ENCODE results near the gene CDKAL1. TPM values are rescaled to one million over a fixed set of nuclear protein-coding genes. Genes with fewer than 3 reads are reported as not detected.
A peak's percentile ranks its signal among the peaks of the same experiment; 100 is the strongest.

The CDKAL1 gene
- total and polyA plus RNA-seq, 10 of the 15 experiments (the other 5 are each of a cell fraction or from before 2014, with no cell fraction given) = 10.7 to 26.9 (median 17.3) TPM

DNA sequence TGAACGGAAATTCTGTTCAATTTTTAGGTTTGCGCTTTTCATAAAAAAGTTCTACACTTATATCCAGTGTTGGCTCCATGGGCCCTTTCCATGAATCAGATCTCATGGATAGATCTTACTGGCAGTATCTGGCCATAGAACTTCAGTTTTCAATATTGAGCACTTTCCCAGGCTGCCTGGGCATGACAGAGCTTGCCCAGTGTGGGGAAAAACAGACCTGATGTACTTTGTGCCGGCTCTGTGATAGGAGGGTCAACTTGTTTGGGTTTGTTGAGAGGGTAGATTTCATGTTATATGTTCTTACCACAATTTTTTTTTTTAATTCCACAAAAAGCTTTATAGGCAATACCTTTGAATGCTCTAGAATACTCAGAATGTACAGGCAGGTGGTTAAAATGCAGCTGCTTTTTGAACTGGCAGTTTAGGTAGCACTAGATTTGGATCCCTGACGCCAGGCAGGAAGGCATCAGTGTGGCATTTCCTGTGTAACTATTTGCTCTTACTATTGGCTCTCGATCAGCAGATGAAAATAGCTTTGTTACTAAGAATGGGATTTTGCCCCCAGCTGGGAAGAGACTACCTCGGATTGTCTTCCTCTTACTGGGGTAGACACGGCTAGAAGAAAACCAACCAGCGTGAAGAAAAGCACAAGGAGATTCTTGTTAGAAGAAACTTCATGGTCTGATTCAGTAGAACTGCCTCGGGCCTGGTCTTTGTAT, 654.4 kb downstream of the CDKAL1 start:
- Histone ChIP-seq H3K79me2 (ENCODE audit: control insufficient read depth, insufficient read depth, low read length) (no peaks in the 10 kb centered on the region), H3K36me3 (ENCODE audit: control insufficient read depth in 2 of 2, insufficient read depth in 2 of 2, low read length in 1 of 2) (no peaks in the 10 kb centered on the region), H3K4me2 (ENCODE audit: control insufficient read depth, insufficient read depth) (peak overlapping the region; percentile 15; the same call in 1 of the 2 replicates), H2AFZ (ENCODE audit: control insufficient read depth, low read depth, low read length) (peak overlapping the region; percentile 13), H3K4me1 (ENCODE audit: control insufficient read depth, insufficient read depth, low read length) (peaks cover 19% of the 10 kb centered on the region), H3K9ac (ENCODE audit: control insufficient read depth, insufficient read depth, low read length) (no peak overlapping the region; the same call in 1 of the 2 replicates), H3K4me3 (no peak overlapping the region), H3K9me3 (replicated peaks; ENCODE audit: control insufficient read depth, insufficient read depth, low read length) (peaks cover 1% of the 10 kb centered on the region; the same call in 2 of the 3 replicates), H3K27me3 (replicated peaks in 1 of 2; ENCODE audit: control insufficient read depth in 2 of 2, insufficient read depth in 2 of 2, low read length in 1 of 2) (no peaks in the 10 kb centered on the region), H3K27ac (ENCODE audit: control insufficient read depth, insufficient read depth) (peak overlapping the region; percentile 77), H4K20me1 (ENCODE audit: control insufficient read depth, insufficient read depth) (no peaks in the 10 kb centered on the region)
- ChIA-PET CTCF (interaction anchor here (0.7 to 2.8 kb wide), 6 partner anchors 8 to 20 kb away, joined by 3 to 8 read pairs (median 4); no protein-coding TSS in a partner anchor), RAD21 (ENCODE audit: unreplicated experiment) (interaction anchor here (0.9 to 3.6 kb wide), 7 partner anchors 8 to 299 kb away, joined by 3 to 21 read pairs (median 4); no protein-coding TSS in a partner anchor), SMC1A (ENCODE audit: uncharacterized antibody, unreplicated experiment) (interaction anchor here (1.0 to 5.2 kb wide), 9 partner anchors 9 to 76 kb away, joined by 3 to 40 read pairs (median 10); no protein-coding TSS in a partner anchor), POLR2A (interaction anchor here (0.6 to 2.9 kb wide), 6 partner anchors 9 to 589 kb away, joined by 3 to 12 read pairs (median 3); no protein-coding TSS in a partner anchor)
- DNase-seq (ENCODE audit: low read depth, low spot score) (peak; percentile 82), ATAC-seq (peak; percentile 77), FAIRE-seq (peak; percentile 84)
- WGBS (ENCODE audit: insufficient coverage, insufficient replicate concordance, low lambda C conversion rate, missing lambda C conversion rate) = 31% methylated on average over 9 of the region's 9 CpGs
- in situ Hi-C loops (cut with MboI) (loop anchor here (25.0 kb wide), 1 partner anchor 399 kb away; the partner anchor contains the start of gene SOX4), intact Hi-C loops (cut with micrococcal nuclease; ENCODE audit: unreplicated experiment) (loop anchor here (2.0 to 10.0 kb wide), 4 partner anchors 30 to 396 kb away; no protein-coding TSS in a partner anchor)
- BruUV-seq (replicated peaks) = no TSS peak
- peak; percentile 31; the same call in 1 of the 2 replicates for TF ChIP-seq ATF2 (IDR thresholded peaks at IDR 0.05; ENCODE audit: low read length)
- TF ChIP-seq POLR2AphosphoS5 (IDR thresholded peaks at IDR 0.05; ENCODE audit: low read length) = no peak
- TF ChIP-seq CHD4 (IDR thresholded peaks at IDR 0.05) = no peak
- TF ChIP-seq, protein P1, sequence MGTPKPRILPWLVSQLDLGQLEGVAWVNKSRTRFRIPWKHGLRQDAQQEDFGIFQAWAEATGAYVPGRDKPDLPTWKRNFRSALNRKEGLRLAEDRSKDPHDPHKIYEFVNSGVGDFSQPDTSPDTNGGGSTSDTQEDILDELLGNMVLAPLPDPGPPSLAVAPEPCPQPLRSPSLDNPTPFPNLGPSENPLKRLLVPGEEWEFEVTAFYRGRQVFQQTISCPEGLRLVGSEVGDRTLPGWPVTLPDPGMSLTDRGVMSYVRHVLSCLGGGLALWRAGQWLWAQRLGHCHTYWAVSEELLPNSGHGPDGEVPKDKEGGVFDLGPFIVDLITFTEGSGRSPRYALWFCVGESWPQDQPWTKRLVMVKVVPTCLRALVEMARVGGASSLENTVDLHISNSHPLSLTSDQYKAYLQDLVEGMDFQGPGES (IDR thresholded peaks at IDR 0.05) = no peak
- TF ChIP-seq SPI1 (IDR thresholded peaks at IDR 0.05; ENCODE audit: borderline replicate concordance, insufficient read depth, low read depth, low read length) = peak; percentile 16; the same call in 1 of the 2 replicates
- 0 out of 2 replicates have a peak, but pooled peaks have one; percentile 19 for TF ChIP-seq MLLT1 (IDR thresholded peaks at IDR 0.05)
- no peak for TF ChIP-seq NR2C2 (IDR thresholded peaks at IDR 0.05; ENCODE audit: borderline replicate concordance, control insufficient read depth, insufficient read length, low read depth)
- peak; percentile 50 for TF ChIP-seq IKZF1 (conservative IDR thresholded peaks at IDR 0.05)
- no peak for TF ChIP-seq FOXK2 (IDR thresholded peaks at IDR 0.05)
- peak; percentile 41 to 60; a peak in 3 of 4 replicates for TF ChIP-seq IKZF2 (IDR thresholded peaks at IDR 0.05)
- no peak for TF ChIP-seq SUZ12 (IDR thresholded peaks at IDR 0.05; ENCODE audit: unreplicated experiment)
- TF ChIP-seq TARDBP (IDR thresholded peaks at IDR 0.05; ENCODE audit: borderline replicate concordance) = no peak
- no peak for TF ChIP-seq ZNF207 (IDR thresholded peaks at IDR 0.05; ENCODE audit: borderline replicate concordance)
- TF ChIP-seq TCF7 (IDR thresholded peaks at IDR 0.05; ENCODE audit: borderline replicate concordance) = no peak
- peak; percentile 76 for TF ChIP-seq MEF2A (IDR thresholded peaks at IDR 0.05; ENCODE audit: insufficient read depth, low read depth, low read length)
- no peak for TF ChIP-seq NFXL1 (IDR thresholded peaks at IDR 0.05; ENCODE audit: borderline replicate concordance)
- TF ChIP-seq, protein P2, sequence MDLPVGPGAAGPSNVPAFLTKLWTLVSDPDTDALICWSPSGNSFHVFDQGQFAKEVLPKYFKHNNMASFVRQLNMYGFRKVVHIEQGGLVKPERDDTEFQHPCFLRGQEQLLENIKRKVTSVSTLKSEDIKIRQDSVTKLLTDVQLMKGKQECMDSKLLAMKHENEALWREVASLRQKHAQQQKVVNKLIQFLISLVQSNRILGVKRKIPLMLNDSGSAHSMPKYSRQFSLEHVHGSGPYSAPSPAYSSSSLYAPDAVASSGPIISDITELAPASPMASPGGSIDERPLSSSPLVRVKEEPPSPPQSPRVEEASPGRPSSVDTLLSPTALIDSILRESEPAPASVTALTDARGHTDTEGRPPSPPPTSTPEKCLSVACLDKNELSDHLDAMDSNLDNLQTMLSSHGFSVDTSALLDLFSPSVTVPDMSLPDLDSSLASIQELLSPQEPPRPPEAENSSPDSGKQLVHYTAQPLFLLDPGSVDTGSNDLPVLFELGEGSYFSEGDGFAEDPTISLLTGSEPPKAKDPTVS (IDR thresholded peaks at IDR 0.05; ENCODE audit: low read depth, low read length) = no peak
